GM21717 (cell line): ENCODE results near the gene ZNF74.

Experiments
- ATAC-seq: cut with Tn5 transposase; IDR thresholded peaks from one replicate; pipeline ENCODE4 v1.9.1; 2021; ENCODE audit warnings: mild to moderate bottlenecking, moderate library complexity; ENCODE audit not compliant: unreplicated experiment

Gene ZNF74

DNA sequence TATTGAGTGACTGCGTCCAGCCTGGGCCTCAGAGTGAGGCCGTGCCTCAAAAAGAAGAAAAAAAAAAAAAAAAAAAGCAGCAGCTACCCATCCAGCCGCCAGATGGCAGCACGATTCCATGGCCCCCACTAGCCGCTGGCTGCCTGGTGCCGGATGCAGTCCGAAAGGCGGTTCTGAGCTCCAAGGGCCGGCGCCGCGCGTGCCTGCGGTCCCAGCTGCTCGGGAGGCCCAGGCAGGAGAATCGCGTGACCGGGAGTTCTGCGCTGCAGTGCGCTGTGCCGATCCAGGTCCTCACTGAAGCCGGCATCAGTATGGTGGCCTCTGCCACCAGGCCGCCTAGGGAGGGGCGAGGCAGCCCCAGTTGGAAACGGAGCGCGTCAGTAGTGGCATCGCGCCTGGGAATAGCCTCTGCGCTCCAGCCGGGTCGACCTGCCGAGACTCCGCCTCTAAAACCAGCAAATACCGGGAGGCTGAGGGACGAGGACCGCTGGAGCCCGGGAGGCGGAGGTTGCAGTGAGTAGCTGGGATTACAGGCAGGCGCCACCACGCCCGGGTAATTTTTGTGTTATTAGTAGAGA is 24.3 kb downstream of the ZNF74 start:
- ATAC-seq: no peak

- no peak for ATAC-seq
Observed at GRCh38 chr22:20419664-20419951, 25.7 kb downstream of the ZNF74 start.

GRCh38 chr22:20420157-20420842 is 26.3 kb downstream of the ZNF74 start:
- no peak for ATAC-seq

GRCh38 chr22:20421507-20421874 is 27.5 kb downstream of the ZNF74 start:
- no peak for ATAC-seq

DNA sequence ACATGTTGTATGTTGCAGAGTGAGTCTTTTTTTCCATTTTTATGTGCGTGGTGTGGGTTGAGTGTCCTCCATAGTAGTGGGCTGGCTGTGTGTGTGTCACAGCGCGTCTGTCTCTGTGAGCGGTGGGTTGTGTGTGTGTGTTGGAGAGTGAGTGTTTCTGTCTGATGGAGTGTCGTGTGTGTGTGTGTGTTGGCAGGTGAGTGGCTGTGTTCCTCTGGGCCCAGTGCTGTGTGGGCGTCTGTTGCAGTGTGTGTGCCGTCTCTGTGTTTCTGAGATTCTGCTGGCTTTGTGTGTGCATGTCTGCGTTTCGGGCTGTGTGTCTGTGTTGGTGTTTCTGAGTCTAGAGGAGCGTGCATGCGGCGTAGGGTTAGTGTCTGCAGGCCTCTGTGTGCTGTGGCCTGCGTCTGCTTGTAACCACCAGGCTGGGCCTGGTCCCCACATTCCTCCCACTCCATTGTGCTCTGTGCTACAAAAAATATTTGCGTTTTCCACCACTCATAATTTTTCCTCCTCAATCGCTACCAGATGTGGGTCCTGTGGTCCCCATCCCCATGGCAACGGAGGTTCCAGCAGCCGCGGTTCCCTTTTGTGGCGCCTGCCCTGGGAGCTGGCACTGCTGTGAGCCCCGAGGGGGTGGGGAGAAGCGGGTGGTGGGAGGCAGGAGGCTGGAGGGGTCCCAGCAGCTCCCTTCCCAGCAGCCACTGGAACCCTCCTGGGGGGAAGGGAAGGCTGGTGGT is 28.5 kb downstream of the ZNF74 start:
- no peak for ATAC-seq

DNA sequence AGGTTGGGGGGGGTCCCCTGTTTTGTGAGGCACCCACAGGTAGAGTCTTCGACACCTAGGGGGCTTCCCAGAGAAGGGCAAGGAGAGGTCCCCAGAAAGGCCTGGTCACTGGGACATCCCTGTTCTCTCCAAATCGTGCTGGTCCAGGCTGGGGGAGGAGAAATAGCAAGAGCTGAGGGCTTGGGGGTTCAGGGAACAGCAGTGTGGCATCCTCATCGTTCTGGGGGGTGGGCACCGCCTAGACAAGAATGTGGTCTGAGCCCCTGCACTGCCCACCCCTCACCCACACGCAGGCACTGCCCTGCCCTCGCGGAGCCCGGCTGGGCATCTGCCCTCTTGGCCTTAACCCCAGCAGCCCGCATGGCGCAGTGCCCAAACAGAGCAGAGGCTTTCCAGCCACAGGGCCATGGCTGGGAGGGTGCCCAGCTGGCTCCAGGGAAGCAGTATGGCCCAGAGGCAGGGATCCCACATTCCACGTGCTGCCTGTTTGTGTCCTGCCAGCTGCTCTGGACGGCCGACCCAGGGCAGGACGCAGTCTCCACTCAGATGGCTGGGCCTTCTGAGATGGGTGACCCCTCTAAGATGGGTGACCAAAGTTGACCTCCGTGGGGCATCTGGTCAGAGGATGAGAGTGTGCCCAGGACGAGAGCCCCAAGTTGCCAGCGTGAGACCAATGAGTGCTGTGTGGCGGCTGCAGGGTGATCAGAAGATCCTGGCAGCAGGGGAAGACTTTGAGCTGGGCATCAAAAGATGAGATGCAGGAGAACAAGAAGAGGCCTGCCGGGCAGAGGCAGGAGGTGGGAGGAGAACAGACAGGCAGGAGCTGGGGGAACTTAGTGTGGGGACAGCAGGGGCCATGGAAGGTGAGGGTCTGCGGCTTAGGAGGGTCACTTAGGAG is 29.3 kb downstream of the ZNF74 start:
- ATAC-seq: no peak

DNA sequence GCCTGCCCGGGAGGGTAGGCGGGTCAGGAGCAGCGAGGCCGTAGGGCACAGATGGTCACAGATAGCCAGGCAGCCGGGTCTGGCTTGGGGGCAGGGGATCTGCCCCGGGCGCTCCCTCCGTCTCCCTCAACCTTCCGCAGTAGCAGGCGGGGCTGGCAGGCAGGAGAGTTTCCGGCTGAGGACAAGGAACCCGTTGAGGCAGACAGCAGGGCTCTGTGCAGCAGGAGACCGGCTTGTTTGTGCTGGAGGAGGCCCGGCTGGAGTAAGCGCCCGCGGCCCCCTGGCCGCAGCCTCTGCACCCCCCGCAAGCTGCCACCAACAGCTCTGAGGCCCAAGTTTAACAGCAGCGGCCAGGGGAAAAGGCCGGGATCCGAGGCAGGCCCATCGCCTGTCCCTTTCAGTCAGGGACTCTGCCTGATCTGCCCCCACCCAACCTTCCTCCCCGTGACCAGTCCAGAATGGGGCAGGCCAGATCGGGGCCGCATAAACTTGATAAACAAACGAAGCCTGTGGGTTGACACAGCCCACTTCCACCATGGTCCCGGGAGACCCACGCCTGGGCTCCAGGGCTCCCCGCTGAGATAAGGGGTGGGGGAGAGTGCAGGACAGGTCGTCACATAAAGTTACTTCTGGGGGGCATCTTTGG is 30.1 kb downstream of the ZNF74 start:
- no peak for ATAC-seq

DNA sequence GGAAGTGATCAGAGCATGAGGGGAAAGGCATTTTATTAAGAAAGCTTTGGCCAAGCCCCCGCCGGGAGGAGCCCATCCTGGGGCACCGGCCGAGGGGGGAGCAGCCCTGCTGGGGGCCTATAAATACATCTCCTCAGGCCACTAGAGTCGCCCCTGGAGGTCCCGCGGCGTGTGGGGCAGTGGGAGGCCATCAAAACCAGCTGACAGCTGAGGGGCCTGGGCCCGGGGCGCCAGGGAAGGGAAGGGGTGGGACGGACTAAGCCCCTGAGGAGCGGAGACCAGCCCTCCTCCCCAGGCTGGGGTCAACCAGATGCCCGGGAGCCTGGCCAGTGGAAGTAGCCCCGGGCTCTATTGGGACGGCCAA is 30.6 kb downstream of the ZNF74 start:
- ATAC-seq: no peak

DNA sequence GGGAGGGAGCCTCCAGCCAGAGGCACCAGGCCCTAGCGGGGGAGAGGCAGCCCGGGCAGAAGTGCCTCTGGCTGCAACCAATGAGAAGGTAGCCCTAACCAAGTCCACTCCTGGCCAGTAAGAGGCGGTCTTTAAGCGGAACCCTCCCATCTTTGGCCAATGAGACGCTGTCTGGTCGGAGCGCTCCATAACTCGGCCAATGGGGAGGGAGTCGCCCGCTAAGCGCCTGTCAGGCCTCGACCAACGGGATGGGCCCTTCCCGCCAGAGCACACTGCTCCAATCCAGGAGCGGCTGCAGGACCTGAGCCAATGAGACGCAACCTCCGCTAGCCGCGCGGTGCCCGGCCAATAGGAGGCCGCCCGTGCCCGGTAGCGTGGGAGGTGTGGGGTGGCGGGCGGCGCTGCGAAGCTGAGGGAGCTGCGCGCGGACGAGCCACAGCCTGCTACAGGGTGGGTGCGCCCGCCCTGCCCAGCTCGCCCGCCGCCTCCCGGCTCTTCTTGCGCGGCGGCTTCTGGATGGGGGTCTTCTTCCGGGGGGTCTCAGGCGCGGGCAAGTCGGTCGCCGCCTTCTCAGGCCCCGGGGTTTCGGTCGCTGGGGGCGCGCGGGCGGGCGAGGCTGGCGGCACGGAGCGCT is 31.1 kb downstream of the ZNF74 start:
- no peak for ATAC-seq

GRCh38 chr22:20425566-20426258 is 31.8 kb downstream of the ZNF74 start:
- no peak for ATAC-seq

GRCh38 chr22:20426259-20426615 is 32.3 kb downstream of the ZNF74 start:
- ATAC-seq: no peak

GRCh38 chr22:20427104-20427944 is 33.4 kb downstream of the ZNF74 start:
- no peak for ATAC-seq

DNA sequence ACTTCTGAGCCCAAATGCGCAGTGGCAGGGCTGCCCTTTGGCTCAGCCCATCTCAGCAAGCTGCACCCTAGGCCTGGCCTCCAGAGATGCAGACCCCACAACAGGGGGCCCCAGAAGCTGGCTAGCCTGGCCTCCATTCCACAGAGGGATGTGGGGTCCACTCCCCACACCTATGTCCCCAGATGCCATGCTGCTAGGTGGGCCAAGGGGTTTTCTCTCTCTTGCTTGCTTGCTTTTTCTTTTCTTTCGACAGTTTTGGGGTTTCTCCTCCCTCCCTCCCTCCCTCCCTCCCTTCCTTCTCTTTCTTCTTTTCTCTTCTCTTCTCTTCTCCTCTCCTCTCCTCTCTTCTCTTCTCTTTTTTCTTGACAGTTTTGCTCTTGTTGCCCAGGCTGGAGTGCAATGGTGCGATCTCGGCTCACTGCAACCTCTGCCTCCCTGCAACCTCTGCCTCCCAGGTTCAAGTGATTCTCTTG is 34.0 kb downstream of the ZNF74 start:
- no peak for ATAC-seq

GRCh38 chr22:20428496-20429253 is 34.7 kb downstream of the ZNF74 start:
- ATAC-seq: no peak

- no peak for ATAC-seq
Observed at GRCh38 chr22:20429254-20430100, 35.5 kb downstream of the ZNF74 start.

- ATAC-seq: no peak
Observed at GRCh38 chr22:20430101-20430719, 36.3 kb downstream of the ZNF74 start.
